ENCODE data around the gene NECTIN2.

Gene NECTIN2

GRCh38 chr19:44840811-44841210, 5.3 kb upstream of the NECTIN2 start:
- Histone ChIP-seq H3K27ac (ENCODE audit: low read length) (no peak overlapping the region), H2AFZ (ENCODE audit: low read length) (no peak overlapping the region), H3K9me3 (replicated peaks; ENCODE audit: insufficient read depth, low read length) (no peaks in the 10 kb centered on the region), H4K20me1 (ENCODE audit: insufficient read depth, low read length) (no peaks in the 10 kb centered on the region), H3K9ac (ENCODE audit: low read length) (no peak overlapping the region), H3K27me3 (replicated peaks; ENCODE audit: insufficient read depth, low read length) (peaks cover 50% of the 10 kb centered on the region), H3K4me3 (ENCODE audit: low read length) (no peak overlapping the region), H3K4me1 (ENCODE audit: low read length) (peaks cover 8% of the 10 kb centered on the region), H3F3A (ENCODE audit: insufficient read depth, low read length) (no peaks in the 10 kb centered on the region), H3K79me2 (ENCODE audit: low read length) (no peaks in the 10 kb centered on the region), H3K4me2 (ENCODE audit: low read depth, low read length) (no peak overlapping the region), H3K9me2 (replicated peaks; ENCODE audit: insufficient read depth, low read length) (no peaks in the 10 kb centered on the region), H3K36me3 (replicated peaks; ENCODE audit: insufficient read depth, low read length) (no peaks in the 10 kb centered on the region)
- TF ChIP-seq CTCF (IDR thresholded peaks at IDR 0.05; ENCODE audit: low read length) = no peak
- TF ChIP-seq EZH2 (optimal IDR thresholded peaks at IDR 0.05; ENCODE audit: low read depth, low read length) = no peak
- no peak for DNase-seq

GRCh38 chr19:44841231-44841630, 4.9 kb upstream of the NECTIN2 start:
- Histone ChIP-seq H2AFZ (ENCODE audit: low read length) (no peak overlapping the region), H3K4me3 (ENCODE audit: low read length) (no peak overlapping the region), H3K27me3 (replicated peaks; ENCODE audit: insufficient read depth, low read length) (peaks cover 45% of the 10 kb centered on the region), H3K27ac (ENCODE audit: low read length) (no peak overlapping the region), H3K79me2 (ENCODE audit: low read length) (no peaks in the 10 kb centered on the region), H3K9ac (ENCODE audit: low read length) (no peak overlapping the region), H3K9me2 (replicated peaks; ENCODE audit: insufficient read depth, low read length) (no peaks in the 10 kb centered on the region), H4K20me1 (ENCODE audit: insufficient read depth, low read length) (no peaks in the 10 kb centered on the region), H3K36me3 (replicated peaks; ENCODE audit: insufficient read depth, low read length) (no peaks in the 10 kb centered on the region), H3F3A (ENCODE audit: insufficient read depth, low read length) (no peaks in the 10 kb centered on the region), H3K4me1 (ENCODE audit: low read length) (peaks cover 8% of the 10 kb centered on the region), H3K4me2 (ENCODE audit: low read depth, low read length) (no peak overlapping the region), H3K9me3 (replicated peaks; ENCODE audit: insufficient read depth, low read length) (no peaks in the 10 kb centered on the region)
- DNase-seq = no peak
- TF ChIP-seq CTCF (IDR thresholded peaks at IDR 0.05; ENCODE audit: low read length) (no peak), EZH2phosphoT487 (IDR thresholded peaks at IDR 0.05; ENCODE audit: low read length) (no peak), EZH2 (optimal IDR thresholded peaks at IDR 0.05; ENCODE audit: low read depth, low read length) (no peak)

GRCh38 chr19:44845286-44845611, 848 bp upstream of the NECTIN2 start:
- Histone ChIP-seq H3K4me3 (ENCODE audit: low read length) (peak overlapping the region; percentile 86), H3F3A (ENCODE audit: insufficient read depth, low read length) (no peaks in the 10 kb centered on the region; the same call in 1 of the 2 replicates), H3K27me3 (replicated peaks; ENCODE audit: insufficient read depth, low read length) (peaks cover 53% of the 10 kb centered on the region), H2AFZ (ENCODE audit: low read length) (peak overlapping the region; percentile 99), H3K9ac (ENCODE audit: low read length) (peak overlapping the region; percentile 53; the same call in 1 of the 2 replicates), H3K9me3 (replicated peaks; ENCODE audit: insufficient read depth, low read length) (no peaks in the 10 kb centered on the region), H3K36me3 (replicated peaks; ENCODE audit: insufficient read depth, low read length) (no peaks in the 10 kb centered on the region), H3K9me2 (replicated peaks; ENCODE audit: insufficient read depth, low read length) (no peaks in the 10 kb centered on the region), H3K4me1 (ENCODE audit: low read length) (peaks cover 17% of the 10 kb centered on the region), H3K79me2 (ENCODE audit: low read length) (no peaks in the 10 kb centered on the region), H3K27ac (ENCODE audit: low read length) (peak overlapping the region; percentile 16; the same call in 1 of the 2 replicates), H3K4me2 (ENCODE audit: low read depth, low read length) (peak overlapping the region; percentile 98), H4K20me1 (ENCODE audit: insufficient read depth, low read length) (no peaks in the 10 kb centered on the region)
- no peak for DNase-seq
- no peak for TF ChIP-seq EZH2 (optimal IDR thresholded peaks at IDR 0.05; ENCODE audit: low read depth, low read length)
- no peak for TF ChIP-seq CTCF (IDR thresholded peaks at IDR 0.05; ENCODE audit: low read length)
- TF ChIP-seq EZH2phosphoT487 (IDR thresholded peaks at IDR 0.05; ENCODE audit: low read length) = no peak
